Mesodermal cell (in vitro differentiated cells): Measurements from ENCODE around the gene FNBP1.

Source experiments
- H3K27ac ChIP-seq: 2 replicates; pipeline ENCODE4 v1.7.0; 2013; ENCODE audit warnings: mild to moderate bottlenecking, low read depth, low read length, moderate library complexity; ENCODE audit not compliant: severe bottlenecking
- H3K36me3 ChIP-seq: 2 replicates; pipeline ENCODE4 v1.7.1; 2013; ENCODE audit warnings: mild to moderate bottlenecking, low read length, moderate library complexity; ENCODE audit not compliant: control insufficient read depth, insufficient read depth
- H3K4me1 ChIP-seq: one replicate; pipeline ENCODE4 v1.7.1; 2013; ENCODE audit warnings: mild to moderate bottlenecking, low read length; ENCODE audit not compliant: insufficient read depth, control insufficient read depth, poor library complexity, severe bottlenecking
- H3K4me3 ChIP-seq: 2 replicates; pipeline ENCODE4 v1.7.0; 2013; ENCODE audit warnings: low read length, control low read depth, mild to moderate bottlenecking; ENCODE audit not compliant: insufficient read depth, poor library complexity, severe bottlenecking; ENCODE audit errors: extremely low read depth
- H3K9me3 ChIP-seq: 2 replicates; pipeline ENCODE4 v1.7.1; 2013; ENCODE audit warnings: mild to moderate bottlenecking, low read length, moderate library complexity; ENCODE audit not compliant: control insufficient read depth
- WGBS, 2 experiments: methylation state at CpG; one replicate each; pipeline ENCODE4 v1.1.5; 2013; ENCODE audit warnings: missing lambda C conversion rate in 2 of 2; ENCODE audit not compliant: insufficient coverage in 2 of 2; 5-methylcytosine and 5-hydroxymethylcytosine counted together

Gene FNBP1

DNA sequence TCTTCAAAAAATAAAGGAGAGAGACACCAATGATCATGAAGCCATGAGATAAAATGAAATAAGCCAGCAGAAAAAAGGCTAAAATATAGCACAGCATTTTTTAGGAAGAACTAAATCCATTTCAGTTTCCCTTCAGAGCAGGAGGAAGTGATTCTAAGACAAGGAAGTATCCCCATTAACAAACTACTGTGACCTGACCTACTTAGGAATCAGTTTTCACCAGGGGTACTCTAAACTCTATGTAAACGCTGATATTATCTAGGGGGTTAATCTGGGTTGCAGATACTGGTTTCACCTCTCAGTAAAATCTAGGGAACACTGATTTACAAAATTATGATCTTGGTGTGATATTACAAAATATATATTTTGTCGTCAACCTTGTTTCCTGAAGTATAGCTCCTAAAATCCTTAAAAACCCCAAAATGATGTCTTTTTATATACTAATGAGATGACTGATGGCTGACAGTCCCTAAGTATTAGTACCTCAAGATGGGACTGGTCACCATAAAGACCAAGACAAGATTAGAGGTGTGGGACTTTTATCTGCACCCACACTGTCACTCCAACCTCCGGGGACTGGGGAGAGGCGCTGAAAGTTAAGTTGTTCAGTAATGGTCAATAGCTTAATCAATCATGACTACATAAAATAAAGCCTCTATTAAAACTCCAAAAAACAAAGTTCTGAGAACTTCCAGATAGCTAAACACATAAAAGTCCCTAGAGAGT lies 2.9 kb upstream of the FNBP1 start:
- WGBS, 2 experiments, result no CpG with 5 or more reads among the region's 4 CpGs
- Histone ChIP-seq H3K4me1 (peaks cover 21% of the 10 kb centered on the region), H3K9me3 (no peaks in the 10 kb centered on the region), H3K36me3 (peaks cover 3% of the 10 kb centered on the region), H3K27ac (peak overlapping the region; percentile 11), H3K4me3 (no peak overlapping the region)

DNA sequence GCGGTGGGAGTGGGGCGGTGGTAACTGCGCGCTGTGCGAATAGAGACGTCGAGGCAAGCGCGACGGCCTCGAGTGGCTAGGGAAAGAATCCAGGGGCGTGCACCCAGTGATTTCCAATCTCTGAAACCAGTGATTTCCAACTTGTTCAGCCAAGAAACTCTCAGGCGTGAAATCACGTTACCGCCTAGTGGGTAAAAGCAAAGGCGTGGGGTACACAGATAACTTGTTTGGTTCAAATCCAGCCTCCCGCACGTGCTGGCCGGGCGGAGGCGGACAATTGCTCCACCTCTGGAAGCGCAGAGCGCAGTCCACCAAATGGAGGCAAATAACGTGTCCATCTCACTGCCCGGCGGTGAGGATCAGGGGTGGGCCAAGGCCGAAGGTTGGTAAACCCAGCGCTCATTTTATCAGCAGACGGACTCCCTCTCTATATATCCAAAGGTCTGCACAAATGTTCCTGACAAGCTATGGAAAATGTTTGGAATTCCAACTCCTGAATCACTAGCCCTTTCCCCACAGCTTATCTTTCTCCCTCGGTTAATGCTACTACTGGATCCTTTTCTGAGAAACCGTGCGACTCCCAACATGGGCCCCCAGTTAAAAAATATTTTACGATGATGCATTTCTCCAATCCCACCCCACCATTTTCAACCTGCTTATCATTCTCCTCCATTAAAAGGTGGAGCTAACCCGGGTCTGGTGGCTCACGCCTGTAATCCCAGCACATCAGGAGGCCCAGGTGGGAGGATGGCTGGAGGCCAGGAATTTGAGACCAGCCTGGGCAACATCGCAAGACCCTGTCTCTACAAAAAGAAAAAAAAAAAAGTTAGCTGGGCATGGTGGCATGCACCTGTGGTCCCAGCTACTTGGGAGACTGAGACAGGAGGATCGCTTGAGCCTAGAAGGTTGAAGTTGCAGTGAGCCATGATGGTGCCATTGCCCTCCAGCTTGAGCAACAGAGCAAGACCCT lies 950 bp upstream of the FNBP1 start:
- 59 to 61% methylated on average over 34 of the region's 37 CpGs for WGBS, 2 experiments
- H3K27ac ChIP-seq, result peak overlapping the region; percentile 87
- H3K4me1 ChIP-seq, result peaks cover 21% of the 10 kb centered on the region
- peaks cover 3% of the 10 kb centered on the region for H3K36me3 ChIP-seq
- peak overlapping the region; percentile 92 for H3K4me3 ChIP-seq
- no peaks in the 10 kb centered on the region for H3K9me3 ChIP-seq

DNA sequence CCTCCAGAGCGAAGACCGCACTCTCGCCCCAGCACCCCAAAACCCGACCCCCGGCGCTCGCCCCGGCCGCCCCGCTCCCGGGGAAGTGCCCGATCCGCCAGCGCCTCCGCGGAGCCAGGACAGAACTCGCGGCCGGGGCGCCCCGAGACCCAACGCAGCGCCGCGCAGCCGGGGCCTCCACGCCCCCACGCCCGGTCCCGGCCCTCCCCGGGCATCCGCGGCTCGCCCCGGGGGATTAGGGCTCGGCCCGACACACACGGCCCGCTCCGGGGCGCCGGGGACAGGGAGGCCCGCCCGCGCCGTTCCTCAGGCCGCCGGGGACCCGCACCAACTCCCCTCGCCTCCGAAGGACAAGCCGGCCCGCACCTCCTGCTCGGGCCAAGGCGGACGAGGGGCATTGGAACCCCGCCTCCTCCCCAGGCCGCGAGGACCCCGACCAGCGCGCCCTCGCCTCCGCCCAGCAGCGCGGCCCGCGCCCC lies 544 bp downstream of the FNBP1 start:
- Histone ChIP-seq H3K9me3 (no peaks in the 10 kb centered on the region), H3K4me1 (peaks cover 21% of the 10 kb centered on the region), H3K4me3 (peak overlapping the region; percentile 92), H3K36me3 (no peaks in the 10 kb centered on the region), H3K27ac (peak overlapping the region; percentile 72)
- WGBS, 2 experiments, result 0% methylated on average over 42 to 60 of the region's 68 CpGs

DNA sequence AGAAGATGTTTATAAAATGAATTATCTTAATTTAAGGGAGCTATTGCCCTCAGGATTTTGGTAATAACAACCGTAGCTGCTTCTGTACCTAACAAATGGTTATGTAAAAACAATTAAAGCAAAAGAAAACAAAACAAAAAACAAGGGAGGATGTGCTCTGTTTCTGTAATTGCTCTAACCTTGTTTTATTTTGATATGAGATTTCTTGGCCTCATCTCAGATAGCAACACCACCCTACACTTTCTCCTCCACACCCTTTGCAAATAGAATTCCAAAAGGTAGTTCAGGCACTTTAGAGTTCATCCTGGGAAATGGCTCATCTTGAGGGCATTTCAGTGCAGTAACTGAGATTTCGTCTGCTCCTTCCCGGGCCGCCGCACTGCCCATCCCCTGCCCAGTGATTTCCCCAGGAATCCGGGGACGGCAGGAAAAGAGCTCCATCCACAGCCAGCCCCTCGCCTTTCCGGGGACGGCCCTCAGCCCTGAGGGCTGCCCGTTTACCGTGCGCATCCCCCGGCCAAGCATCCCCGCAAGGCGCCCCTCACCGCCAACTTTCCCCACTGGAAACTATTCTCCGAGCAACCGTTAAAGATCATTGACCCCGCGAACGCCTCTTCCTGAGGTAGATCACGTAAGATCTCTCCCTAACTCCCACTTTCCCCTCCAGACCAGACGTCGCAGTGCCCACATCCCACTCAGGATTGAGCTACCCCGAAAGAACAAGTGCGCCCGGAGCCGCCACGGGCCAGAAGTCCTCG lies 1.2 kb downstream of the FNBP1 start:
- Histone ChIP-seq H3K36me3 (no peaks in the 10 kb centered on the region), H3K9me3 (no peaks in the 10 kb centered on the region), H3K4me1 (peaks cover 21% of the 10 kb centered on the region), H3K4me3 (peak overlapping the region; percentile 92), H3K27ac (peak overlapping the region; percentile 72)
- 0% methylated on average over 28 to 30 of the region's 31 CpGs for WGBS, 2 experiments

DNA sequence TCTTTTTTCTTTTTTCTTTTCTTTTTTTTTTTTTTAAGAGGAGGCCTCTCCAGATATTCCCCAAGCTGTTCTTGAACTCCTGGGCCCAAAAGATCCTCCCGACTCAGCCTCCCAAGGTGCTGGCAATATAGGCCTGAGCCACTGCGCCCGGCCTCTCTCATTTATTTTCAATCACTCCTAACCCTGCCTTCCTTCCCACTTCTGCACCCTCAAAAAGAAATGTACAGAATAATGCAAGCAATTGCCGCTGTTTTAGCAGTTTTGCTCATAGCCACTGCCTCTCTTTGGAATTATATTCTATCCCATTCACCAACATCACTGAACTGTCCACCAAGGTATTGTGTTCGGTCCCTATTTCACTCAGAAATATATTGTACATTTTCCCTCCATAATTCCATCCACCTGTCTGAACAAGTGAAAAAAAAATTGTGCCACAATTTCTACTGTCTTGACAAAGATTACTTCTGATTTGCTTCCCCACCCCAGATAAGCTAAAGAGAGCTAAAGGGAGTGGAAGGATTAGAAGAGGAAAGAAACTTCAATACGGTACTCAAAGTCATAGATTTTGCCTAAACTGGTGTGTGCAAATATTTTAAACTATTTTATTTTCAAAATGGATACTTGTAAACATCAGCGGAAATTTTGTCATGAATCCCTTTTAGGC lies 1.9 kb downstream of the FNBP1 start:
- WGBS, 2 experiments, result 96 to 100% methylated on average over 4 to 5 of the region's 7 CpGs
- Histone ChIP-seq H3K4me3 (peak overlapping the region; percentile 92), H3K4me1 (peaks cover 20% of the 10 kb centered on the region), H3K9me3 (no peaks in the 10 kb centered on the region), H3K36me3 (no peaks in the 10 kb centered on the region), H3K27ac (no peak overlapping the region)

DNA sequence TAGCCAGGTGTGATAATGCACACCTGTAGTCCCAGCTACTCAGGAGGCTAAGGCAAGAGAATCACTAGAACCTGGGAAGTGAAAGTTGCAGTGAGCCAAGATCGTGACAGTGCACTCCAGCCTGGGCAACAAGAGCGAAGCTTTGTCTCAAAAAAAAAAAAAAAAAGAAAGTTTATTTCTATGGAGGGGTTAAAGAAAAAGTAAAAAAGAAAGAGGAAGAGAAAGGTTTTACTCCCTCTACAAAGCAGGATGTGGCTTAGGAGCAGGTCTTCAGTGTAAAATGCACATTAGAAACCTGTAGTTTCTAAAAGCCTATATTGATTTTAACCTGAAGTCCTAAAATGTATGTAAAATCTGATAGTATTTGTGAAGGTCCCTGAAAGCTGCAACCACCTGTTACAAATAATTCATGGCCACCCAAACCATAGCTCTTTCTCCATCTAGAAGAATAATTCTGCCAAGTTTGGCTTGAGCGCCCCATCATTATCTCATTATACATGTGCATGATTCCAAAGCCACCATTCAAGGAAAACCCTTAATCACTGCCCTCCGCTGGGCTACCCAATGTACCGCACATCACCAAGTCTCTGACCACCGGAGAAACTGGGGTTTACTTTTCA lies 3.4 kb downstream of the FNBP1 start:
- no peak overlapping the region for H3K27ac ChIP-seq
- H3K4me3 ChIP-seq, result no peak overlapping the region
- H3K9me3 ChIP-seq, result no peaks in the 10 kb centered on the region
- peaks cover 7% of the 10 kb centered on the region for H3K36me3 ChIP-seq
- 95 to 96% methylated on average over 5 to 6 of the region's 6 CpGs for WGBS, 2 experiments
- peaks cover 7% of the 10 kb centered on the region for H3K4me1 ChIP-seq

DNA sequence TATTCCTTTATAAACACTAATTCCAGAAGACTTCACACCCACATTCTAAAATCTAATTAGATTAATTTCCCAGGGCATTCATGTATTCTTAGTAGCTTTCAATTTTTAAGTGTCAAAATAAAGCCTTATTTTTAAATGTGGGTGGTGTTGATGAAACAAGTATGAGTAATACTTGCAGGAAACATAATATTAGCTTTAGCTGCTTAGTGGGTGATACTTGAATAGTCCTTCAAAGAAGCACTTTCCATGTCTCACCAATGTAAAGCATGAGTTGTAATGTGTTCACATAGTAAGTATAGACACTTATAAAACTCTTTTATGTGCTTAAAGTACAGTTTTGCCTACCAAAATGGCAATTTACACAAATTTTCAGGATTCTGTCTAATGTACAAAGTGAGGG lies 6.9 kb downstream of the FNBP1 start:
- no peak overlapping the region for H3K4me3 ChIP-seq
- no peak overlapping the region for H3K27ac ChIP-seq
- H3K9me3 ChIP-seq, result no peaks in the 10 kb centered on the region
- H3K4me1 ChIP-seq, result no peaks in the 10 kb centered on the region
- H3K36me3 ChIP-seq, result peaks cover 9% of the 10 kb centered on the region

DNA sequence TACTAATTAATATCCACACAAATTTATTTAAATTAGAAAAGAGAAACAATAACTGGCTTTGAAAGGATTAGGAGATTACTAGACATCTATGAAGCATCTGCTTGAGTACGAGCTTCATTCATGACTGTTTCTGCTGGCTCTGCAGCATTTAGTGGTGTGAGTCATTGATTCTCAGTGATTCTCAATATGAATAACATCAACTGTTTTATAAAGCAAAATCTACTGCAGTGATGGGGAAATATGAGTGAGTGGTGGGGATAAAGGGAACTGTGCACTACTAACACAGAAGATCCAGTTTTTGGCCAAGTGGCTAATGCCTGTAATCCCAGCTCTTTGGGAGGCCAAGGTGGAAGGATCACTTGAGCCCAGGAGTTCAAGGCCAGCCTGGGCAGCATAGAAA lies 8.4 kb downstream of the FNBP1 start:
- no peaks in the 10 kb centered on the region for H3K9me3 ChIP-seq
- 100% methylated on average over 1 of the region's 1 CpG; no CpG with 5 or more reads in 1 of the 2 experiments for WGBS, 2 experiments
- peaks cover 9% of the 10 kb centered on the region for H3K36me3 ChIP-seq
- no peaks in the 10 kb centered on the region for H3K4me1 ChIP-seq
- no peak overlapping the region for H3K4me3 ChIP-seq
- H3K27ac ChIP-seq, result no peak overlapping the region

DNA sequence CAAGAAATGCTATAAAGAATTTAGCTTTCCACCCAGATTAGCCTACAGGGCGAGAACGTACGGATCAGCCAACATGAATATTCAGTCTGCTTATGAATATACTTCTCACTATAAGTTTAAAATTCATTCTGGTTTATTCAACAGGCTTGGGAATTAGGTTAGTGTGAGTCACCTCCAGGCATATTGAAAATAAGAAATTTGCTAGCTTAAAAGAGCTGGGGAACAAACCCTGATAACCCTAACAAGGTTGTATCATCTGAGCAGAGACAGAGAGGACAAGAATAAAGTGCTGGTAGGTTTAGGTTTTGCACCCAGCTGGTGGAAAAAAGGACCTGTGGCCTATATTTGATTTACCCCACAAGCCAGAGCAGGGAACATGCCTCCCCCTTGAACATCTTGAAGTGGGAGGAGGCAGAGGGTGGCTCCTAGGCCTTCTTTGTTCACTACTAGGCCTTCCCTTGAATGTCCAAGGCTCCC lies 12.3 kb downstream of the FNBP1 start:
- H3K36me3 ChIP-seq, result peaks cover 15% of the 10 kb centered on the region
- no peak overlapping the region for H3K4me3 ChIP-seq
- no peaks in the 10 kb centered on the region for H3K4me1 ChIP-seq
- no peak overlapping the region for H3K27ac ChIP-seq
- no CpG with 5 or more reads among the region's 3 CpGs for WGBS, 2 experiments
- no peaks in the 10 kb centered on the region for H3K9me3 ChIP-seq
